ENCODE data around the gene C19orf67.

DNA sequence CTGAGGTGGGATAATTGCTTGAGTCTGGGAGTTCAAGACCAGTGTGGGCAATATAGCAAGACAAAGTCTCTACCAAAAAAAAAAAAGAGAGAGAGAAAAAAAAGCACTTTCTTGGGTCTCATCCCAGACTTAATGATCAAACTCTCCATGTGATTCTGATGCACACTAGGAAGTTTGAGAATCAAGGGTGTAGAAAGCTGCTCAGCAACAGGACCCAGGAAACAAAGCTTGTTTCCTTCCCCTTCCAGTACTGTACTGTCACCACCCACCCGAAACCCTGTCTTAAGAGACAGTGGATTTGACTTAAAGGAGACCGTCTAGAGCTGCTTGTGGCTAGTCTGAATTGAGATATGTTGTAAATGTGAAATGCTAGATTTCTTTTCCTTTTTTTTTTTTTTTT is 7.2 kb downstream of the C19orf67 start:
- TF ChIP-seq POLR2A (IDR thresholded peaks at IDR 0.05; ENCODE audit: low read depth, low read length), result no peak
- TF ChIP-seq, protein P1, sequence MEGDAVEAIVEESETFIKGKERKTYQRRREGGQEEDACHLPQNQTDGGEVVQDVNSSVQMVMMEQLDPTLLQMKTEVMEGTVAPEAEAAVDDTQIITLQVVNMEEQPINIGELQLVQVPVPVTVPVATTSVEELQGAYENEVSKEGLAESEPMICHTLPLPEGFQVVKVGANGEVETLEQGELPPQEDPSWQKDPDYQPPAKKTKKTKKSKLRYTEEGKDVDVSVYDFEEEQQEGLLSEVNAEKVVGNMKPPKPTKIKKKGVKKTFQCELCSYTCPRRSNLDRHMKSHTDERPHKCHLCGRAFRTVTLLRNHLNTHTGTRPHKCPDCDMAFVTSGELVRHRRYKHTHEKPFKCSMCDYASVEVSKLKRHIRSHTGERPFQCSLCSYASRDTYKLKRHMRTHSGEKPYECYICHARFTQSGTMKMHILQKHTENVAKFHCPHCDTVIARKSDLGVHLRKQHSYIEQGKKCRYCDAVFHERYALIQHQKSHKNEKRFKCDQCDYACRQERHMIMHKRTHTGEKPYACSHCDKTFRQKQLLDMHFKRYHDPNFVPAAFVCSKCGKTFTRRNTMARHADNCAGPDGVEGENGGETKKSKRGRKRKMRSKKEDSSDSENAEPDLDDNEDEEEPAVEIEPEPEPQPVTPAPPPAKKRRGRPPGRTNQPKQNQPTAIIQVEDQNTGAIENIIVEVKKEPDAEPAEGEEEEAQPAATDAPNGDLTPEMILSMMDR (conservative IDR thresholded peaks at IDR 0.05; ENCODE audit: low read depth, low read length), result no peak
- no peak for TF ChIP-seq NFE2L2 (IDR thresholded peaks at IDR 0.05; ENCODE audit: low read depth, low read length)
- no peak for TF ChIP-seq RFX5 (IDR thresholded peaks at IDR 0.05; ENCODE audit: low read depth, low read length)
- TF ChIP-seq SMC3 (IDR thresholded peaks at IDR 0.05; ENCODE audit: low read depth, low read length), result no peak
- no peak for TF ChIP-seq CEBPB (IDR thresholded peaks at IDR 0.05; ENCODE audit: low read depth, low read length)
- TF ChIP-seq MAZ (IDR thresholded peaks at IDR 0.05; ENCODE audit: borderline replicate concordance, low read depth, low read length), result no peak
- TF ChIP-seq RCOR1 (IDR thresholded peaks at IDR 0.05; ENCODE audit: insufficient replicate concordance, low read length), result no peak
- no peak for TF ChIP-seq RAD21 (IDR thresholded peaks at IDR 0.05; ENCODE audit: low read length)
- TF ChIP-seq BHLHE40 (IDR thresholded peaks at IDR 0.05; ENCODE audit: low read depth, low read length), result no peak
- no peak for TF ChIP-seq FOS (IDR thresholded peaks at IDR 0.05; ENCODE audit: low read depth, low read length)
- no peak for TF ChIP-seq MXI1 (IDR thresholded peaks at IDR 0.05; ENCODE audit: borderline replicate concordance, low read depth, low read length)
- TF ChIP-seq MAFK (IDR thresholded peaks at IDR 0.05; ENCODE audit: low read depth, low read length), result no peak

Measured in IMR-90 (cell line).